ENCODE results near the gene WDR90.

WDR90 gene

DNA sequence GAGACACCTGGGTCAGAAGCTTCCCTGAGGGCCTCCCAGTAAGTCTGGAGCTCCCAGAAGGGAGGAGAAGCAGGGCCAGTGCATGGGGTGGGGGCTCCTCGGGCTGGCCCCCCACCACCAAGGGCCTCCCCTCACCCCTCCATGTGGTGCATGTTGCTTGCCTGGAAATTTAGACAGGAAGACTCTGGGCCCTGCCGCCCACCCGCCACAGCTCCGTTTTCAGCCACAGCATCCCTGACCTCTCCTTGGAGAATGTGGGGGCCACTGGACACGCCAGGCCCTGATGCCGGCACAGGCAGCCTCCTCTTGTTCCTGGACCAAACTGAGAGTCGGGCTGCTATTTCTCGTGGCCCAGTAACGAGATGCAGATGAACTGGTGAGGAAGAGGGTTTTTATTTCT is 10.3 kb upstream of the WDR90 start:
- no peak for DNase-seq (ENCODE audit: low spot score)

DNA sequence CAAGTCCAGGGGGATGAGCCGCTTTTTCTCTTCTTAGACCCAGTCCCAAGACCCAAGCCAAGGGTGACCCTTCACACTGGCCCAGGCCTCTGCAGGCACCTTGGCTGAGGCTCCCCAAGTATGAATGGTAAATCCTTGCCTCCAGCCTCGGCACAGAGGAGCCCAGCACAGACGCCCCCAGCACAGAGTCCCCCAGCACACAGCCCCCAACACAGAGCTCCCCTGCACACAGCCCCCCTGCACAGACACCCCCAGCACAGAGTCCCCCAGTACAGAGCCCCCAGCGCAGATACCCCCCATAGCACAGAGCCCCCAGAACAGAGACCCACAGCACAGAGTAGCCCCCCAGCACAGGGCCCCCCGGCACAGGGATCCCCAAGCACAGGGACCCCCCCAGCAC is 8.6 kb upstream of the WDR90 start:
- DNase-seq (ENCODE audit: low spot score) = no peak

DNA sequence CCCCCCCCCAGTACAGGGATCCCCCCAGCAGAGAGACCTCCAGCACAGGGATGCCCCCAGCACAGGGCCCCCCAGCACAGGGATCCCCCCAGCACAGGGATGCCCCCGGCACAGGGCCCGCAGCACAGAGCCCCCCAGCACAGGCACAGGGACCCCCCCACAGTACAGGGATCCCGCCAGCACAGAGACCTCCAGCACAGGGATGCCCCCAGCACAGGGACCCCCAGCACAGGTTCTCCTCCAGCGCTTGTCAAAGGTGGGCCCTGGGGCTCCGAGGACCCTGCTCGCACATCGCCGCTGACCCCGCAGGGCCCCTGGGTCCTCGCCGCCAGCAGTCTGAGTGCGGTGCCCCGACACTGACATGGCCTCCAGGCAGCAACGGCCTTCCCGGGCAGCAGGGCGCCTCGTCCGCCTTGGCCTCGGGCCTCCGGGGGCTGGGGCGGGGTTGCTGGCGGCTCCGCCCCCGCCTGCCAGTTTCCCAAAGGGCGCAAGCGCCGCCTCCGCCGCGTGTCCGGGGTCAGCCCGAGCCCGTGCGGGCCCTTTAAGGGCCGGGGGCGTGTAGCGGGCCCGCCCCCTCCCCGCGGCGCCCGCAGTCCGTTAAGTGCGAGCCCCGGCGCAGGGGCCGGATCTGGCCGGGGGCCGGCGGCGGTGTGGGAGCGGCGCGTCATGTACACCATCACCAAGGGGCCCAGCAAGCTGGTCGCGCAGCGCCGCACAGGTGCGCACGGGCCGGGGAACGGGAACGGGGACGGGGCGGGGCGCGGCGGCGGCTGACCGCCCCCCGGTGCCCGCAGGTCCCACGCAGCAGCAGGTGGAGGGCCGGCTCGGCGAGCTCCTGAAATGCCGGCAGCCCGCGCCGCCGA is 7.6 kb upstream of the WDR90 start, which contains the start of gene MCRIP2:
Gene MCRIP2 (plus strand): TSS at position 503 of the 863 bp plus-strand sequence. CDS start 164 bp downstream, at position 667.
- peak; percentile 84 for DNase-seq (ENCODE audit: low spot score)

DNA sequence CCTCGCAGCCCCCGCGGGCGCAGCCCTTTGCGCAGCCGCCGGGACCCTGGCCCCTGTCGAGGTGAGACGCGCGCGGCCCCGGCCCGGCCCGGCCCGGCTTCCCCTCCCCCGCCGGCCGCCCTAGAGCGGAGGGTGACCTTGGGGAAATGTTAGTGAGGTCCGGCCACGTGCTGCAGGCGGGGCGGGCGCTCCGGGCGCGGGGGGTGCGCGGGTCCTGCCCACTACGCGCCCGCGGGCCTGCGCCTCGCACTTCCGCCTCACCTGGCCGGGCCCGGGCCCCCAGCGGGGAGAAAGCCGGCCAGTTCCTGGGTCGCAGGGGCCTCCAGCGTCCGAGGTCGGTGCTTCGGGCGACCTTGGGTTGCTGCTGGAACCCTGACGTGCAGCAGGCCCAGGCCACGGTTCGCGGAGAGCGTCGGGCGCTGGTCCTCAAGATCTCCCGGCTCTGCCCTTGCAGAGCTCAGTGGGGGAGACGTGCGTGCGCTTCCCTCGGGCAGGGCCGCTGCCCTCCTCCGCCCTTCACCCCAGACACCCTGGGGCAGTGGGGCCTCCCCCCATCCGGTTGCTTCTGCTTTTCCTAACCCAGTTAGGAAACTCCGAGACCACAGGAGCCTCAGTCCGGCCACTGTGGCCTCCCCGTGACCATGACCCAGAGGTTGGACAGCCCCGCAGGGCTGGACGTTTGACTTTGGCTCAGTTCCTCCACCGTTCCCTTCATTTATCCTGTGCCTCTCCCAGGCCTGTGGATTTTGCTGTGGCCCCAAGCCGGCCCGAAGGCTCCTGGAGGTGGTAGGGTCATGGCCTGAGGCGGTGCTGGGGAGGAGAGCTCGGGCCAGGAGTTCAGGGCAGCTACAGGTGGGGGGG is 6.7 kb upstream of the WDR90 start:
- DNase-seq (ENCODE audit: low spot score) = peak; percentile 20

DNA sequence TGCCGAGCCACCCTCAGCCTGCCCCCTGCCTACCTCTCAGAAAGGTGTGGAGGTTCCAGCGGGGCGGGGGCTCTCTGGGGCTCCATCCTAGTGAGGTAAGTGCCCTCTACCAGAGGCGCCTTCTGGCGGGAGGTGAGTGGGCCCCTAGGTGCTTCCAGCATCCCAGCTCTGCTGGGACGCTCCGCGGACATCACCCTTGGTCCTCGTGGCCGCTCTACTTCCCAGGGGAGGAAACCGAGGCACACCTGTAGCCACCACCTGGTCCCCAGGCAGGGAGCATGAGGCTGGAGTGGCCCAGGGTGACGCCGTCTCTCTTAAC is 6.2 kb upstream of the WDR90 start:
- DNase-seq (ENCODE audit: low spot score) = no peak

DNA sequence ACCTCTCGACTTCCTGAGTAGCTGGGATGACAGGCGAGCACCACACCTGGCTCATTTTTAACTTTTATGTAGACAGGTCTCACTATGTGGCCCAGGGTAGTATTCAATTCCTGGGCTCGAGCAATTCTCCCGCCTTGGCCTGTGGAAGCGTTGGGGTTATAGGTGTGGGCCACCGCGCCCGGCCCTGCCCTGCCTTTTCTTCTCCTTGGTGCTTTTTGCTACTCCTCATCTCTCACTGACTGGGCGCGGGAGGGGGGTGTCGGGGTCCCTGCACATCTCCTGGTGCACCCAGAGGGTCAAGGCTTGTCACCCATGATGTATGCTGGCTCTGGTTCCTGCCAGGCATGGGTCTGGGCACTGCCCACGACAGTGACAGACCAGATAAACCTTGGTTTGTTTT is 4.6 kb upstream of the WDR90 start:
- DNase-seq (ENCODE audit: low spot score) = no peak

DNA sequence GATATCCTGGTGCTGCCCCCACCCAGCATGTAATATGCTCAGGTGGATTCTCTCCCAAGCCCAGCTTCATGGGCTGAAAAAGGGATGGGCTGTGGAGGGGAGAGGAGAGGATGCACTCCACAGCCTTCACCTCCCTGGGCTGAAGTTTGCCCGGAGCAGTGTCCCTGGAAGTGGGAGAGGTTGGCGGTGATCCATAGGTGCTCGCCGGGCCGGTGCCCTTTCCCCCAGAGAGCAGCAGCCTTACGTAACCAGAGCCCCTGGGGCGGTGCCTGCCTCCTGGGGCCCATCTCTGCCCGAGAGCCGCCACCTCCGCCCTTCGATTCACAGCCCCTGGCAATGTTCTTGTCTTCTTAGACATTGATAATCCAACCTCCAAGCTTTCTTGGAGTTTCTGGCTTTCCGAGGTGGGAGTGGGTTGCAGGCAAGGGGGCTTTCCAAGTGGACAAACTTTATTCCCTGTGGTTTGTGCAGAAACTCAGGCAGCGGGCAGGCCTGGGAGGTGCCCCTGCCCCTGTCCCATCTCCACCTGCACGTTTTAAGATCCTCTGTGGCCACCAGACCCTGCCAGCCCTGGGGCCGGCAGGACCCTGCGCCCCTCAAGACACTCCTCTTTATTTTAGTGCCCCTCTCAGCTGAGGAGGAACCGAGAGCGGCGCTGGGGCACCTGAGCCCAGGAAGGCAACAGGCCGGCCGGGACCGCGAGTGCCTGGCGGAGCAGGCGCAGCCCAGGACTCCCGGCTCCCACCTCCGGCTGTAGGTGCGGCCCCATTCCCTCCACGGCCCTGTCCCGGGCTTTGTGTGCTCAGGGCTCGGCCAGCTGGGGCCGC is 3.1 kb upstream of the WDR90 start:
- DNase-seq (ENCODE audit: low spot score) = no peak

DNA sequence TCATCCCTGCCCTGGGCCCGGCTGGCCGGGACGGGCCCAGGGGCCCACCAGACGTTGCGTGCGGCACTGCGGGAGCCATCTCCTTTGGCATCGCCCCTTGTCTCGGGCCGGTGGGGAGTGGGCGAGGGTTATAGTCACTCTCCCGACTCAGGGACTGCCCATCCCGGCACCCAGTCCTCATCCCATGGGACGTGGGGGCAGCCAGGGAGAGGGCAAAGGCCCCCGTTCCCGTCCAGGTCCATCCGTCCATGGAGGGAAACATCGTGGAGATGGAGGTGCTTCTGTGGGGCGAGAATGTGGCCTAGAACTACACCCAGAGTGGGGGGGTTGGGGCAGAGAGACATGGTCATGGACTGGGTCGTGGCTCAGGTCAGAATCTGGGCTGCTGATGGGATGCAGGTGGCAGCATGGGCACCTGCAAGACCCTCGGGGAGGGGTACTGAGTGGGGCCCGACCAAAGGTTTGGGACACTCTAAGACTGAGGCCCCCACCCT is 2.4 kb upstream of the WDR90 start:
- no peak for DNase-seq (ENCODE audit: low spot score)

DNA sequence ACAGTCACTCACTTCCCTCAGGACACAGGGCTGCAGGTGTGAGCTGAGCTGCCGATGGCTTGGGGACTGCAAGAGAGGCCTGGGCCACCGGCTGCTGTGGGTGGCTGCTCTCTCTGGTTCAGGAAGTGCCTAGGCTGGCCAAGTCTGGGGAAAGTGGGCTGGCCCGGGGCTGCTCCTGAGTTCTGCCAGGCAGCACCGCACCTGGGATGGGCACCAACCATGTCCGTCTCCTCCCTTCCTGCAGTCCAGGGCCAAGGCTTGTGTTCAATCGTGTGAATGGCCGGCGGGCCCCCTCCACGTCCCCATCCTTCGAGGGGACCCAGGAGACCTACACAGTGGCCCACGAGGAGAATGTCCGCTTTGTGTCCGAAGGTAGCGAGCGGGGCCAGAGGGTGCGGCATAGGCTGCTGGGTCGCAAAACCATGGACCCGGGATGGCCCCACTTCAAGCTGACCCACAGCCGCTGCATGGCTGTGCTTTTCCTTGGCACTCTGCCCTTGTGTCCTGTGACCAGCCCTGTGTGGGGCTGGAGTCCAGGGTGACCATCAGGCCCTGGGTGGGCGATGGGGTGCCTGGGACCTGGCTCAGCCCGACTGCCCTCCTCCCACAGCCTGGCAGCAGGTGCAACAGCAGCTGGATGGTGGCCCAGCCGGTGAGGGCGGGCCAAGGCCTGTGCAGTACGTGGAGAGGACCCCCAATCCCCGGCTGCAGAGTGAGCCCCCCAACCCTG is 1.8 kb upstream of the WDR90 start:
- no peak for DNase-seq (ENCODE audit: low spot score)

DNA sequence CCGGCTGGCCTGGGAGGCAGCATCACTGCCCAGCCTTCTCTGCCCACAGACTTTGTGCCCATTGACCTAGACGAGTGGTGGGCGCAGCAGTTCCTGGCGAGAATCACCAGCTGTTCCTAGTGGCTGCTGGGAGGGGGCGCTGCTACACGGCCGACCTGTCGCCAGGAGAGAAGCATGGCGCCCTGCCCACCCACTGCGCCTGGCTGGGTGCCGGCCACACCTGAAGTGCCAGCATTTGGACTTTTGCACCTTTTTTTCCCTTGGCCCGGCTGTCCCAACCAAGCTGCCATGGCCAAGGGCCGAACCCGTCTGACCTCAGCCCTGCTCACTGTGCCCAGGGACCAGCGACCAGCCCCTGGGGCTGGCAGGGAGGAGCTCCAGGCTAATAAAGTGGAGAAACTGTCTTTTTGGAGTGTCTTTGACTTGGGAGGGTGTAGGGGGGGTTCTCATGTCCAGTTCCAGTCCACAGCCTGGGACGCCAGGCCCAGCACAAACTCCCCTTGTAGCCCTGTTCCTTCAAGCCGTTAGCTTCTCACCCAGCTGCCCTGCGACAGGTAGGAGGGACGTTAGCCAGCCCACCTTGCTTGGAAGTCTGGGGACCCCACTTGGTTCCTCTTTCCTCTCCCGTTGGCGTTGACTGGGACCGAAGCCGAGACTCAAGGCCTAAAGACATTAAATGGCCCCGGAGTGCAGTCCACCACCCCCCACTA is 939 bp upstream of the WDR90 start:
- DNase-seq (ENCODE audit: low spot score) = peak; percentile 62

DNA sequence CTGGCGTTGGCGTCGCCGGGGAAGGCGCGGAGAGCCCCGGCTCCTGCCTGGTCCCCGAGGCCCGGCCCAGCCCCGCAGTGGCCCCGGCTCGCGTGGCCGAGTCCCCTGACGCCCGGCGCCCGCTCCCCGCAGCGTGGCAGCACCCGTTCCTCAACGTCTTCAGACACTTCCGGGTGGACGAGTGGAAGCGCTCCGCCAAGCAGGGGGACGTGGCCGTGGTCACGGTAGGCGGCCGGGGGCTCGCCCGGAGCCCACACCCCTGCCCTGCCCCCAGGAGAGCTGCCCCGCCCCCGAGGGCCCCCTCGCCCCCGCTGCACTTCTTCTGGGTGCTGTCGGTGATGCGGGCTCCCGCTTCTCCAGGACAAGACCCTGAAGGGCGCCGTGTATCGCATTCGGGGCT is 466 bp downstream of the WDR90 start:
- no peak for DNase-seq (ENCODE audit: low spot score)

DNA sequence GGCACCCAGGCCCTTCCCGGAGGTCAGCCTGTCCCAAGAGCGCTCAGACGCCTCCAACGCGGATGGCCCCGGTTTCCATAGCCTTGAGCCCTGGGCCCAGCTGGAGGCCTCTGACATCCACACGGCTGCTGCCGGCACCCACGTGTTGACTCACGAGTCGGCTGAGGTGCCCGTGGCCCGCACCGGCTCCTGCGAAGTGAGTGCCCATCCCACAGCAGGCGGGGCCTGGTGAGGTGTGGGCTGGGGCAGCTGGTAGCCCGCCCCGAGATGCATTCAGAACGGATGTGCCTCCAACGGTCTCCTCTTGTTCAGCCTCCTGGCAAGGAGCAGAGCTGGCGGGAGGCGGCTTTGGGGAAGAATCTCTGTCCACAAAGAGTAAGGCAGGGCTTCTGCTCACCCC is 2.7 kb downstream of the WDR90 start:
- DNase-seq (ENCODE audit: low spot score) = no peak

DNA sequence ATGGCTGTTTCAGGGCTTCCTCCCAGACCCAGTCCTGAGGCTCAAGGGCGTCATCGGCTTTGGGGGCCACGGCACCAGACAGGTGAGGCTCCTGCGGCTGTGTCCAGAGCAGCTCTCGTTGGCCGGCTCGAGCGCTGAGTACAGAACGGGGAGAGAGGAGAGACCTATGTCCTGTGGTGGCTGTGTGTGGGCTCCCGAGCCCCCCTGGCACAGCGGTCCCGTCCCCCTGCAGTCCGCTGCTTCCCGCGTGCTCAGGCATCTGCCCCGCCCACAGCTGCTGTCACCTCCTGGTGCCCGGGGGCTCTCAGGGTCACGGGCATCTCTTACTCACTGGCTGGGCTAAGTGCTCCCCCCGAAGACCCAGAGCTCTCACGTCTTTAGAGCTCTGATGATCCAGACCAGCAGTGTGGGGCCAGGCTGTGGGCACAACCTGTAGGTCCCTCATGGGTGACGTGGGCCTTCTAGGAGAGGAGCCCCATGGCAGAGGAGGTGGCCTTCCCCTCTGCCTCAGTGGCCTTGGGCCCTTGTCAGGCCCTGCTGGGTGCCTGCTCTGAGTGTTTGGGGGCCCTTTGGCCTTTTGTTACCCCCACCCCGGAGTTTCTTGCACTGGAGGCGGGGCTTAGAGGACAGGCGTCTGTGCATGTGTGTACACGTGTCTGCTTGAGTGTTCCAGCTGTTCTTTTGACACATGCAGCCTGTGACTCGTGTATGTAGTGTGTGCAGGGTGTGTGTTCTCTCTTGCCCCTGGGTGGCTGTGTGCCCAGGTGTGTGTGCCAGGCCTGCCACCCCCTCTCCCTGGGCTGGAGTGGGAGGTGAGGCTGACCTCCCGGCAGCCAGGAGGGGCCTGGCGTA is 3.5 kb downstream of the WDR90 start:
- no peak for DNase-seq (ENCODE audit: low spot score)

DNA sequence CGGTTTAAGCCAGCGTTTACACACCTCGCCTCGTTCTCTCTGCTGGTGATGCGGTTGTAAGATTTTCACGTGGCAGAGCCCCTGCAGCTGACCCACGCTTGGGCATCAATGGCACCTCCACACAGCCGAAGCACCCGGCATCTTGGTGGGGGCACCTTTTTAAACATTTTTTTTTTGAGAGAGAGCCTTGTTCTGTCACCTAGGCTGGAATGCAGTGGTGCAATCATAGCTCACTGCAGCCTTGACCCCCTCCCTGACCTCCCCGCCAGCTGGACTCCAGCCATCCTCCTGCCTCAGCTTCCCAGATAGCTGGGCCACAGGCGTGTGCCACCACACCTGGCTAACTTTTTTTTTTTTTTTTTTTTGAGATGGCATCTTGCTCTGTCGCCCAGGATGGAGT is 4.9 kb downstream of the WDR90 start:
- no peak for DNase-seq (ENCODE audit: low spot score)

DNA sequence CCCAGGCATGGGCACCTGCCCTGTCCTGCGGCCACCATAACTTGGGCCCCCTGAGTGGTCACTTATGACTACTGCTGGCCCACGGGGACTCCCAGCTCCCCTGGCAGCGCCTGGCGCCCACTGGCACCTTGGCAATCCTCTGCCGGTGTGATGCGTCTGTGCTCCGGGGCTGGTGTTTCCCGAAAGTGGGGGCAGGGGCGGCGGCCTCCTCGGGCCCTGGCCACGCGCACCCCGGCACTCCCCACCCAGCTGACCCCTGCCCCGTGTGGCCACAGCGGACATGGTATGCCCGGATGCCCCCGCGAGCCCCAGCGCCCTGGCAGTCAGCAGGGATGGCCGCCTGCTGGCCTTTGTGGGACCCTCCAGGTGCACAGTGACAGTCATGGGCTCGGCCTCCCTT is 8.3 kb downstream of the WDR90 start:
- DNase-seq (ENCODE audit: low spot score) = no peak

DNA sequence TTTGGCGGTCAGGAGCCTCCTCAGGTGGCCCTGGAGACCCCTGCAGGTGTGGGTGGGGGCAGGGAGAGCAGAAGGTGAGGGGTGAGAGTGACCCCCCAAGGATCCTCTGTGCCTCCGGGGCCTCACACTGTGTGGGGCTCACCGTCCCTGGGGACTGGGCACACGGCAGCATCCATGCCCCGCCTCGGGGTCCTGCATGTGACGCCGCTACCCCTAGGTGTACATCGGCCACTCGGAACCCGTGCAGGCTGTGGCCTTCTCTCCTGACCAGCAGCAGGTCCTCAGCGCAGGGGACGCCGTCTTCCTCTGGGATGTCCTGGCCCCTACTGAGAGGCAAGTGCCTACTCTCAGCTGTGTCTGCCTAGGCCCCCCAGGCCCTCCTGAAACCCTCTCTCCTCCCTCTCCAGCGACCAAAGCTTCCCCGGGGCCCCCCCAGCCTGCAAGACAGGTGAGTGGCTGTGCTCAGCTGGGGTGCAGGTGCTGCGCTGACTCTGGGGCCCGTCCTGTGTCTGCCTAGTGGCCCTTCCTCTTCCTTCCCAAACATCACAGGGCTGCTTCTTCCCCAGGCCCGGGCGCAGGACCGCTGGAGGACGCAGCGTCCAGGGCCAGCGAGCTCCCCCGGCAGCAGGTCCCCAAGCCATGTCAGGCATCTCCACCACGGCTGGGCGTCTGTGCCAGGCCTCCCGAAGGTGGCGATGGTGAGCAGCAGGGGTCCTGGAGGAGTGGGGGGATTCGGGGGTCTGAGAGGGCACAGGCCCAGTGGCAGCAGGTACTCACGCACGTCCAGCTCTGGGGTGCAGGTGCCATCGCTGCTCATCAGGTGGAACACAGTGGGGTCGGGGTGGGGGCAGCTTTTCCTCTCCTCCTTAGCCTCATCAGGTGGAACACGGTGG is 9.8 kb downstream of the WDR90 start:
- no peak for DNase-seq (ENCODE audit: low spot score)

DNA sequence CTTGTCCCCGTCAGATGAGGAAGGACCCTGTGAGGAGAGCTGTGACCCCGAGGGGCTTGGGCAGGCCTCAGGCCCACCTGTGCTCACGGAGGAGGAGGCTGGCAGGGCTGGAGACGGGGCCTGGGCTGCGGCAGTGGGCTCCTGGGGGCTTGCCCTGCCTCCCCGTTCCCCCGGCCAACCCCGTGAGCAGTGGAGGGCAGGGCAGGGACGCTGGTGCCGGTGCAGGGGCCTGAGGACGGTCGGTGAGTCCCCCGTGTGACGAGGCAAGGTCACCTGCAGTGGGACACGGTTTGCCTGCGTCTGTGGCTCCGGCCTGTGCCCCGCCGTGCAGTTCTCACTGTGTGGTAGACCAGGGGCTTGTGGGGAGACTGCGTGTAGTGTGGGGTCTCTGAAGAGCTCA is 10.5 kb downstream of the WDR90 start:
- no peak for DNase-seq (ENCODE audit: low spot score)

DNA sequence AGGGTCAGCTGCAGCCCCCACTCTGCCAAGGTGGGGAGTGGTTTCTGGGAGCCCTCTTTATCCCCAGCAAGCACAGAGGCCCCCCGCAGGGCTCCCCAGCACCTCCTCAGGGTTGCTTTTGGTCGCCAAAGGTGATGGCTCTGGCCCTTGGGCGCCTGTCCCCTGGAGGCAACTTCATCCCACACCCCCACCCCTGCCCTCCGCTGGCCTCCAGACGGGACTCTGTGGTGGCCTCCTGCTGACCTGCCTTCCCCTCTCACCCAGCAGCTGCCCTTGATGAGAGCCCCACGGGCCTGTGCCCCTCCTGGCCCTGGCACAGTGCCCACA is 10.9 kb downstream of the WDR90 start:
- DNase-seq (ENCODE audit: low spot score) = no peak
